Ovary (tissue), 3 donors: ENCODE results near the gene EFHD1.

Experiments used
- CTCF ChIP-seq, 3 donors: fragments of 450-650 bp in 2 of 3; fragments of 200-600 bp in 1 of 3; IDR thresholded peaks; one replicate each; pipeline versions ENCODE4 v1.5.1 to v1.8.0; 2016 to 2022; ENCODE audit warnings: antibody characterized with exemption in 3 of 3, mild to moderate bottlenecking in 1 of 3
- EP300 ChIP-seq: sonication (generic); formaldehyde crosslinking; IDR thresholded peaks from one replicate; pipeline ENCODE4 v1.6.1; 2017; ENCODE audit warnings: antibody characterized with exemption
- POLR2A ChIP-seq: fragments of 450-650 bp; IDR thresholded peaks from one replicate; pipeline ENCODE4 v1.6.1; 2017; ENCODE audit warnings: antibody characterized with exemption, mild to moderate bottlenecking, moderate library complexity
- donor health status: DM: no; HTN: no; CAD: no.

DNA sequence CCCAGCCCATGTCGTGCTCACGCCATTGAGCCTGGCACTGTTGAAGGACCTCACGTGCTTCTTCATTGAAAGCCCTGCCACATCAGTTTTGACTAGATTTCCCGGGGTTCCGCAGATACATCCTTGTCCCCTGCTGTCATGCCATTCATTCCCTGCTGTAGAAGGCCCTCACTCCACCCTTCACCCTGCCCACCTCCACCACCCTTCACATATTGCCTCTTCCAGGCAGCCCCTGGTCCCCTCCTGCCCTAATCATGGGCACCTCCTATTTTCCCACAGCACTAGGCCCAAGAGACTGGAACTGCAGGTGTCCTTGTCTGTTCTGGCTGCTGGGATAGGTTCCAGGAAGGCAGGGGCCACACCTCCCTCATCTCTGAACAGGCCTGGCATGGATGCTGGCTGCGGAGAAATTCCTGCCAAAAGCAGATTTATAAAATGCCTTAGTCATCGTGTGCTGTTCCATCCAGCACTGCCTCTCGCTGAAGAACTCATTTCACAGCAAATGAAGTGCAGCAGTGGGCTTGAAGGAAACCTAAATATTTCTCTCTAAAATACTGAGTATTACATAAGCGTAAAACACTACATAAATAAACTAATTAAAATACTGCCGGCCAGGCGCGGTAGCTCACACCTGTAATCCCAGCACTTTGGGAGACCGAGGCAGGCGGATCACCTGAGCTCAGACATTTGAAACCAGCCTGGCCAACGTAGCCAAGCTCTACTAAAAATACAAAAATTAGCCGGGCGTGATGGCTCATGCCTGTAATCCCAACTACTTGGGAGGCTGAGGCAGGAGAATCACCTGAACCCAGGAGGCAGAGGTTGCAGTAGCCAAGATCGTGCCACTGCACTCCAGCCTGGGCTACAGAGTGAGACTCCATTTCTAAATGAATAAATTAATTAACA lies 44.5 kb upstream of the EFHD1 start:
- no peak for TF ChIP-seq POLR2A
- no peak for TF ChIP-seq CTCF (IDR thresholded peaks at IDR 0.05)
- no peak for TF ChIP-seq EP300
